ENCODE measurements around the gene VWA2. TPM values are rescaled to one million over a fixed set of nuclear protein-coding genes. Genes with fewer than 3 reads are reported as not detected.

Gene VWA2
- total and polyA plus RNA-seq, 2 of the 4 experiments (the other 2 are of a cell fraction): not detected

- H3K27me3 ChIP-seq (ENCODE audit: control insufficient read depth, insufficient read depth, low read length): peaks cover 34% of the 10 kb centered on the region
- DNase-seq (no peak), ATAC-seq (ENCODE audit: low read depth) (no peak)
- no peak overlapping the region for H3K4me2 ChIP-seq (ENCODE audit: low read depth, low read length)
- H2AK9ac ChIP-seq (replicated peaks; ENCODE audit: low read depth, low read length, poor library complexity): no peak overlapping the region
- no peak overlapping the region for H3K27ac ChIP-seq (ENCODE audit: insufficient read depth, low read length)
- H4K5ac ChIP-seq (ENCODE audit: low read depth, low read length): no peak overlapping the region
- dilution Hi-C loops (cut with HindIII; ENCODE audit: low sequenced_read_pairs, unreplicated experiment): no loop called here
- H4K8ac ChIP-seq (ENCODE audit: low read depth in 2 of 2, low read length in 2 of 2): no peak overlapping the region
- no peak overlapping the region for H3K4ac ChIP-seq (ENCODE audit: low read depth, low read length)
- ChIA-PET CTCF (no interaction called here), POLR2A (ENCODE audit: unreplicated experiment) (no interaction called here)
- no peak overlapping the region for H3K4me3 ChIP-seq (ENCODE audit: insufficient read depth, low read depth, low read length)
- no peak overlapping the region for H3K18ac ChIP-seq (ENCODE audit: low read depth, low read length)
- no peaks in the 10 kb centered on the region for H3K9me1 ChIP-seq (ENCODE audit: insufficient read depth, low read length)
- no peaks in the 10 kb centered on the region for H3K36me3 ChIP-seq (ENCODE audit: control insufficient read depth, insufficient read depth, low read length)
- no peak overlapping the region for H2BK5ac ChIP-seq (ENCODE audit: low read depth, low read length, poor library complexity, severe bottlenecking)
- H3K56ac ChIP-seq (ENCODE audit: extremely low read depth, insufficient read depth, low read length): no peak overlapping the region
- no peaks in the 10 kb centered on the region for H3K79me1 ChIP-seq (ENCODE audit: low read depth in 1 of 2, low read length in 2 of 2)
- no peak overlapping the region for H2BK20ac ChIP-seq (ENCODE audit: low read depth, low read length)
- H2BK120ac ChIP-seq (ENCODE audit: low read depth, low read length): no peak overlapping the region
- no peak overlapping the region for H3K9ac ChIP-seq (ENCODE audit: low read depth, low read length)
- BruUV-seq (replicated peaks): no TSS peak
- no peaks in the 10 kb centered on the region for H3K4me1 ChIP-seq (ENCODE audit: control insufficient read depth, insufficient read depth, low read length)
- H3K14ac ChIP-seq (replicated peaks; ENCODE audit: low read depth, low read length): no peak overlapping the region
- no peaks in the 10 kb centered on the region for H4K20me1 ChIP-seq (ENCODE audit: insufficient read depth, low read length)
- H4K91ac ChIP-seq (ENCODE audit: insufficient read depth, low read depth, low read length): no peak overlapping the region
- WGBS, 2 experiments (ENCODE audit: extremely low coverage in 2 of 2, insufficient read length in 1 of 2): no CpG with 5 or more reads among the region's 4 CpGs
- TF ChIP-seq MAFK (IDR thresholded peaks at IDR 0.05; ENCODE audit: low read depth, low read length): peak; percentile 100
- no peak for TF ChIP-seq CTCF (conservative IDR thresholded peaks at IDR 0.05; ENCODE audit: low read depth, low read length)
- TF ChIP-seq MXI1 (IDR thresholded peaks at IDR 0.05; ENCODE audit: borderline replicate concordance, low read depth, low read length): no peak
- no peak for TF ChIP-seq USF2 (IDR thresholded peaks at IDR 0.05; ENCODE audit: low read depth, low read length)
- no peak for TF ChIP-seq RAD21 (IDR thresholded peaks at IDR 0.05; ENCODE audit: low read length)
- TF ChIP-seq MAZ (IDR thresholded peaks at IDR 0.05; ENCODE audit: borderline replicate concordance, low read depth, low read length): no peak
- no peak overlapping the region for H3K23ac ChIP-seq (ENCODE audit: low read depth, low read length)
- no peaks in the 10 kb centered on the region for H3K9me3 ChIP-seq (ENCODE audit: control insufficient read depth, insufficient read depth, low read length)
- no peak overlapping the region for H2BK15ac ChIP-seq (ENCODE audit: low read depth, low read length)
- intact Hi-C loops (cut with micrococcal nuclease): loop anchor here (5.0 kb wide), 1 partner anchor 45 kb away; no protein-coding TSS in a partner anchor
- no peak overlapping the region for H2AK5ac ChIP-seq (ENCODE audit: low read depth, low read length)
- no peak overlapping the region for H2AFZ ChIP-seq (replicated peaks; ENCODE audit: low read length, poor library complexity)
- in situ Hi-C loops (cut with MboI; ENCODE audit: low sequenced_read_pairs): no loop called here
These were observed 6.4 kb upstream of the VWA2 start for GRCh38 chr10:114232561-114233176.
